ENCODE results near the gene PPP1R16B.

PPP1R16B gene

DNA sequence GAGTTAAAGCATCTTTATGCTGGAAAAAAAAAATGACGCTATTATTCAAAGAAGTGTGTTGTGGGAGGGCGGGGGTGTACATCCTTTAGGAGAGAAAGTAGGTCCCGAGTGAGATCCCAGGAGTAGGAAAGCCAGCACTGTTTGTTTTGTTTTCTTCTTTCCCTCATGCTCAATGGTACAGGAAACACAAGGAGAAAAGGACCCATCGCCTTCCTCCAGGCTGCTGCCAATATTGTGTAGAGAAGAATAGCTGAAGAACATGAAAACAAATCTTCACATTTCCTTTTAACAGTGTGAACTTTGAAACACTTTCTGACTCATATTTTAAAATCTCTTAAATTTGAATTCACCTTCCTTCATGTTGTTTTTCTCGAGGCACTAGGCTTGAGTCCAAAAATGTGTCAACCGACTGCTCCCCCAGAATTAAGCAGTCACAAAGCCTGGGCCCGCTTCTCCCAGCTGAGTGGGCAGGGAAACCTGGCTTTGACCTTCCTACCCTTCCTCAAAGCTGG, 22.3 kb downstream of the PPP1R16B start:
- H3K79me2 ChIP-seq (ENCODE audit: control insufficient read depth, low read length): peaks cover 96% of the 10 kb centered on the region
- peaks cover 8% of the 10 kb centered on the region; the same call in 1 of the 2 replicates for H4K20me1 ChIP-seq (ENCODE audit: control insufficient read depth, insufficient read depth, low read depth, low read length)
- no peaks in the 10 kb centered on the region for H3K27me3 ChIP-seq (ENCODE audit: control insufficient read depth, low read length)
- H3K4me3 ChIP-seq (ENCODE audit: low read length): no peak overlapping the region
- TF ChIP-seq, protein P1, sequence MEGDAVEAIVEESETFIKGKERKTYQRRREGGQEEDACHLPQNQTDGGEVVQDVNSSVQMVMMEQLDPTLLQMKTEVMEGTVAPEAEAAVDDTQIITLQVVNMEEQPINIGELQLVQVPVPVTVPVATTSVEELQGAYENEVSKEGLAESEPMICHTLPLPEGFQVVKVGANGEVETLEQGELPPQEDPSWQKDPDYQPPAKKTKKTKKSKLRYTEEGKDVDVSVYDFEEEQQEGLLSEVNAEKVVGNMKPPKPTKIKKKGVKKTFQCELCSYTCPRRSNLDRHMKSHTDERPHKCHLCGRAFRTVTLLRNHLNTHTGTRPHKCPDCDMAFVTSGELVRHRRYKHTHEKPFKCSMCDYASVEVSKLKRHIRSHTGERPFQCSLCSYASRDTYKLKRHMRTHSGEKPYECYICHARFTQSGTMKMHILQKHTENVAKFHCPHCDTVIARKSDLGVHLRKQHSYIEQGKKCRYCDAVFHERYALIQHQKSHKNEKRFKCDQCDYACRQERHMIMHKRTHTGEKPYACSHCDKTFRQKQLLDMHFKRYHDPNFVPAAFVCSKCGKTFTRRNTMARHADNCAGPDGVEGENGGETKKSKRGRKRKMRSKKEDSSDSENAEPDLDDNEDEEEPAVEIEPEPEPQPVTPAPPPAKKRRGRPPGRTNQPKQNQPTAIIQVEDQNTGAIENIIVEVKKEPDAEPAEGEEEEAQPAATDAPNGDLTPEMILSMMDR (IDR thresholded peaks at IDR 0.05; ENCODE audit: low read depth, low read length, poor library complexity, severe bottlenecking): no peak
- no peak for TF ChIP-seq EZH2phosphoT487 (IDR thresholded peaks at IDR 0.05; ENCODE audit: borderline replicate concordance, low read length)
- peaks cover 90% of the 10 kb centered on the region for H3K36me3 ChIP-seq (ENCODE audit: control insufficient read depth, low read length)
- peaks cover 14% of the 10 kb centered on the region; the same call in 1 of the 2 replicates for H3K4me1 ChIP-seq (ENCODE audit: control insufficient read depth, low read length)
- no peaks in the 10 kb centered on the region for H3K9me2 ChIP-seq (replicated peaks; ENCODE audit: control insufficient read depth, low read length)
- no peak overlapping the region for H3K27ac ChIP-seq (ENCODE audit: low read depth, low read length)
- no peaks in the 10 kb centered on the region for H3F3A ChIP-seq (ENCODE audit: control insufficient read depth, insufficient read depth)
- H3K4me2 ChIP-seq (ENCODE audit: low read length): no peak overlapping the region
- no peaks in the 10 kb centered on the region for H3K9me3 ChIP-seq (ENCODE audit: control insufficient read depth, insufficient read depth, low read length)

DNA sequence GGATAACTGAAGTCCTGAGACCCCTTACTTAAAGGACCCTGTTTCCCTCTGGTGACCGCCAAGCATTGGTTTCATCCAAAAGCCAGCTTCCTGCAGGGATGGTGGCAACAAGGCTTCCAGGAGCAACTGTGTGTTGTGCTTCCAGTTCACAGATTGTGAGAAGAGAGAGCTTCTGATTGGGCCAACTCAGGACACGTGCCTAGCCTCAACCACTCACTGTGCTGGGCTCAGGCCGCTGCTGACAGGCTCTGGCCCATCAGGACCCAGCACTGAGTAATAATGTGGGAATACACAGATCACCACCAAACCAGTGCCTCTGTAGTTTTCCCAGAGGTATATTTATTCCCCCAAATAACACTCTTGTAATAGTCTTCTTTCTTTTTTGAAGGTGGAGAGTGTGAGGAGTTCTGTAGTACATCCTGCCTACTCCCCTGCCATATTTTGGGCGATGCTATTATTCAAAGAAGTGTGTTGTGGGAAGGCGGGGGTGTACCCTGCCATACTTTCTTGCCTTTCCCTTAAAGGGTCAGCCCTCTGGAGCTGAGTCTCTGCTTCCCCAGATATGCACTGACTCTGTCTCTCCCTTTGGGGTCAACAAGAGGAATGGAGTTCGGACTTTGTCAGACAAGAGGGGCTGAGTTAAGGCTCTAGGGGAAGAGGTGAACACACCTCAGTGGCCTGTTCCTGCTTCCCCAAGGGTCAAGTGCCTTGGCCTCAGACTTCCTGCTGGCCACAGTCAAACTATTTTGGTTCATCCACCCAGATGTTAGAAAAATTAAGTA, 23.2 kb downstream of the PPP1R16B start:
- H3K4me3 ChIP-seq (ENCODE audit: low read length): no peak overlapping the region
- peaks cover 83% of the 10 kb centered on the region for H3K36me3 ChIP-seq (ENCODE audit: control insufficient read depth, low read length)
- no peaks in the 10 kb centered on the region for H3F3A ChIP-seq (ENCODE audit: control insufficient read depth, insufficient read depth)
- H4K20me1 ChIP-seq (ENCODE audit: control insufficient read depth, insufficient read depth, low read depth, low read length): peaks cover 8% of the 10 kb centered on the region; the same call in 1 of the 2 replicates
- H3K4me2 ChIP-seq (ENCODE audit: low read length): no peak overlapping the region
- no peaks in the 10 kb centered on the region for H3K9me2 ChIP-seq (replicated peaks; ENCODE audit: control insufficient read depth, low read length)
- H3K4me1 ChIP-seq (ENCODE audit: control insufficient read depth, low read length): peaks cover 23% of the 10 kb centered on the region; the same call in 1 of the 2 replicates
- TF ChIP-seq, protein P1 (IDR thresholded peaks at IDR 0.05; ENCODE audit: low read depth, low read length, poor library complexity, severe bottlenecking): no peak
- no peak for TF ChIP-seq EZH2phosphoT487 (IDR thresholded peaks at IDR 0.05; ENCODE audit: borderline replicate concordance, low read length)
- no peaks in the 10 kb centered on the region for H3K9me3 ChIP-seq (ENCODE audit: control insufficient read depth, insufficient read depth, low read length)
- H3K27me3 ChIP-seq (ENCODE audit: control insufficient read depth, low read length): no peaks in the 10 kb centered on the region
- H3K27ac ChIP-seq (ENCODE audit: low read depth, low read length): no peak overlapping the region
- H3K79me2 ChIP-seq (ENCODE audit: control insufficient read depth, low read length): peaks cover 96% of the 10 kb centered on the region

DNA sequence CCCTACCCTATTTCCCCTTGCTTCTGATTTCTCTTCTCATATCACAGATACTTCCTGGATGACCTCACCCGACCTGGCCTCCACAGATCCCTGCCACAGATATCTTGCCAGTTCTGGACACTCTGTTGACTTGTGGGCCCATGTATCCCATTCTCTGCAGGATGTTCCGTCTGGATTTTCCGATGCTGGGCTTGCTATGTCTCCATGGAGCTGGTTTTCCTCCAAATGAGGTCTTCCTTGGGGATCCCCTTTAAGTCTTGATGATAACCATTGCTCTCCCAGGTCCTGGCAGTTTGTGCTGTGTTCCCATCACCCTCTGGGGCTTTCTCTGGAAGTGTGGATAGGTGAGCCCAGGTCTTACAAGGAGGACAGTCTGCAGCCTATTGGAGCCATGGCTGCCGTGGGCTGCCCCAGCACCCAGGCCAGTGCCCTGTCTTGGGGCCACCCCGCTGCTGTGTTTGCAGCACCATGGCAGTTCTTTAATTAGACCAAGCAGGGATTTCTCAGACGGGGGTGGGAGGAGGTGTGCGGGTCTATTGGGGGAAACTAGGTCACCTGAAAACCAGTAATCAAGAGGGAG, 23.9 kb downstream of the PPP1R16B start:
- Histone ChIP-seq H3K9me3 (ENCODE audit: control insufficient read depth, insufficient read depth, low read length) (no peaks in the 10 kb centered on the region), H3K4me1 (ENCODE audit: control insufficient read depth, low read length) (peaks cover 27% of the 10 kb centered on the region), H3F3A (ENCODE audit: control insufficient read depth, insufficient read depth) (peaks cover 4% of the 10 kb centered on the region; the same call in 1 of the 2 replicates), H3K27ac (ENCODE audit: low read depth, low read length) (no peak overlapping the region), H3K9me2 (replicated peaks; ENCODE audit: control insufficient read depth, low read length) (no peaks in the 10 kb centered on the region), H3K4me3 (ENCODE audit: low read length) (no peak overlapping the region), H3K4me2 (ENCODE audit: low read length) (no peak overlapping the region), H3K36me3 (ENCODE audit: control insufficient read depth, low read length) (peaks cover 76% of the 10 kb centered on the region), H3K79me2 (ENCODE audit: control insufficient read depth, low read length) (peaks cover 94% of the 10 kb centered on the region), H4K20me1 (ENCODE audit: control insufficient read depth, insufficient read depth, low read depth, low read length) (peaks cover 8% of the 10 kb centered on the region; the same call in 1 of the 2 replicates), H3K27me3 (ENCODE audit: control insufficient read depth, low read length) (no peaks in the 10 kb centered on the region)
- no peak for TF ChIP-seq EZH2phosphoT487 (IDR thresholded peaks at IDR 0.05; ENCODE audit: borderline replicate concordance, low read length)
- TF ChIP-seq, protein P1 (IDR thresholded peaks at IDR 0.05; ENCODE audit: low read depth, low read length, poor library complexity, severe bottlenecking): no peak
